ENCODE results near the gene R3HDM2. TPM values are rescaled to one million over a fixed set of nuclear protein-coding genes. Genes with fewer than 3 reads are reported as not detected.
"Not testable (repeated sequence)": the region's sequence is repeated elsewhere in the genome, so short reads cannot be mapped to it uniquely, and the experiment has no call there.

The R3HDM2 gene
- total and polyA plus RNA-seq, 4 donors, result 7.4 to 28.9 (median 15.1) TPM

GRCh38 chr12:57319678-57320469 lies 111.0 kb downstream of the R3HDM2 start:
- no peak overlapping the region for H3K9ac ChIP-seq (ENCODE audit: low read depth in 1 of 2, low read length in 2 of 2)
- H3K36me3 ChIP-seq (ENCODE audit: control insufficient read depth in 4 of 4, insufficient read depth in 3 of 4, low read depth in 1 of 4, low read length in 3 of 4), result no peaks in the 10 kb centered on the region
- WGBS, result 90% methylated on average over 11 of the region's 11 CpGs
- H3K4me1 ChIP-seq (ENCODE audit: control insufficient read depth in 4 of 4, insufficient read depth in 4 of 4, low read length in 3 of 4), result no peaks in the 10 kb centered on the region
- DNase-seq (ENCODE audit: low spot score), result no peak
- TF ChIP-seq TAF1 (conservative IDR thresholded peaks at IDR 0.05), result no peak
- TF ChIP-seq ZBTB33 (IDR thresholded peaks at IDR 0.05), result no peak
- no peak for TF ChIP-seq ATF3 (IDR thresholded peaks at IDR 0.05)
- no peak for TF ChIP-seq FOXA2 (IDR thresholded peaks at IDR 0.05)
- no peak for TF ChIP-seq REST (IDR thresholded peaks at IDR 0.05)
- no peak for TF ChIP-seq RXRA (IDR thresholded peaks at IDR 0.05)
- TF ChIP-seq SP1 (IDR thresholded peaks at IDR 0.05), result no peak
- H3K27ac ChIP-seq (ENCODE audit: low read depth in 1 of 2, low read length in 2 of 2), result no peak overlapping the region
- no peaks in the 10 kb centered on the region for H3K27me3 ChIP-seq (ENCODE audit: control insufficient read depth in 4 of 4, insufficient read depth in 4 of 4, low read length in 3 of 4)
- H3K9me3 ChIP-seq (ENCODE audit: control insufficient read depth in 4 of 4, low read length in 3 of 4), result no peaks in the 10 kb centered on the region
- no peak overlapping the region for H3K4me3 ChIP-seq (ENCODE audit: low read depth in 1 of 3, low read length in 3 of 3)

- H3K27me3 ChIP-seq (ENCODE audit: control insufficient read depth in 4 of 4, insufficient read depth in 4 of 4, low read length in 3 of 4), result no peaks in the 10 kb centered on the region
- H3K4me3 ChIP-seq (ENCODE audit: low read depth in 1 of 3, low read length in 3 of 3), result no peak overlapping the region
- no peak for DNase-seq (ENCODE audit: low spot score)
- 97% methylated on average over 7 of the region's 7 CpGs for WGBS
- TF ChIP-seq ZBTB33 (IDR thresholded peaks at IDR 0.05) (no peak), REST (IDR thresholded peaks at IDR 0.05) (no peak), GABPA (IDR thresholded peaks at IDR 0.05 in 1 of 2, conservative IDR thresholded peaks at IDR 0.05 in 1 of 2) (no peak), HNF4G (IDR thresholded peaks at IDR 0.05) (no peak), NR2F2 (IDR thresholded peaks at IDR 0.05) (no peak), EGR1 (IDR thresholded peaks at IDR 0.05; ENCODE audit: low read depth in 2 of 2) (no peak), RAD21 (IDR thresholded peaks at IDR 0.05) (no peak), TAF1 (conservative IDR thresholded peaks at IDR 0.05) (no peak), HNF4A (conservative IDR thresholded peaks at IDR 0.05) (no peak)
- no peaks in the 10 kb centered on the region for H3K4me1 ChIP-seq (ENCODE audit: control insufficient read depth in 4 of 4, insufficient read depth in 4 of 4, low read length in 3 of 4)
- H3K27ac ChIP-seq (ENCODE audit: low read depth in 1 of 2, low read length in 2 of 2), result no peak overlapping the region
- no peaks in the 10 kb centered on the region for H3K36me3 ChIP-seq (ENCODE audit: control insufficient read depth in 4 of 4, insufficient read depth in 3 of 4, low read depth in 1 of 4, low read length in 3 of 4)
- H3K9ac ChIP-seq (ENCODE audit: low read depth in 1 of 2, low read length in 2 of 2), result no peak overlapping the region
- no peaks in the 10 kb centered on the region for H3K9me3 ChIP-seq (ENCODE audit: control insufficient read depth in 4 of 4, low read length in 3 of 4)
Observed at GRCh38 chr12:57315681-57316080, 115.2 kb downstream of the R3HDM2 start.

- peaks cover 0 to 14% (median 6%) of the 10 kb centered on the region in 4 donors for H3K36me3 ChIP-seq (ENCODE audit: control insufficient read depth in 4 of 4, insufficient read depth in 3 of 4, low read depth in 1 of 4, low read length in 3 of 4)
- WGBS, result 95% methylated on average over 5 of the region's 5 CpGs
- not testable (repeated sequence) for H3K9me3 ChIP-seq (ENCODE audit: control insufficient read depth in 4 of 4, low read length in 3 of 4); H3K4me3 ChIP-seq (ENCODE audit: low read depth in 1 of 3, low read length in 3 of 3); DNase-seq (ENCODE audit: low spot score); H3K27me3 ChIP-seq (ENCODE audit: control insufficient read depth in 4 of 4, insufficient read depth in 4 of 4, low read length in 3 of 4); H3K27ac ChIP-seq (ENCODE audit: low read depth in 1 of 2, low read length in 2 of 2); H3K4me1 ChIP-seq (ENCODE audit: control insufficient read depth in 4 of 4, insufficient read depth in 4 of 4, low read length in 3 of 4); H3K9ac ChIP-seq (ENCODE audit: low read depth in 1 of 2, low read length in 2 of 2)
Observed at GRCh38 chr12:57312287-57312686, 118.6 kb downstream of the R3HDM2 start.

Data from liver (tissue), 9 donors.